Cardiac fibroblast (primary cell): ENCODE measurements around the gene DKK3.

Experiments
- DNase-seq, 2 donors: peaks; one replicate each; pipeline versions ENCODE4 v3.0.0 to v3.0.0-alpha.2; 2010; ENCODE audit warnings: low read depth in 2 of 2
- H3K4me3 ChIP-seq, 2 donors: replicated peaks in 1 of 2; 1 replicate in 1 of 2; 2 replicates in 1 of 2; pipeline ENCODE4 v1.5.1; 2011; ENCODE audit warnings: low read depth in 2 of 2, low read length in 2 of 2, mild to moderate bottlenecking in 2 of 2, moderate library complexity in 1 of 2
- CTCF ChIP-seq: IDR thresholded peaks from one replicate; pipeline ENCODE4 v1.5.1; 2011; ENCODE audit warnings: low read depth, mild to moderate bottlenecking, low read length, inconsistent platforms

DKK3 gene

DNA sequence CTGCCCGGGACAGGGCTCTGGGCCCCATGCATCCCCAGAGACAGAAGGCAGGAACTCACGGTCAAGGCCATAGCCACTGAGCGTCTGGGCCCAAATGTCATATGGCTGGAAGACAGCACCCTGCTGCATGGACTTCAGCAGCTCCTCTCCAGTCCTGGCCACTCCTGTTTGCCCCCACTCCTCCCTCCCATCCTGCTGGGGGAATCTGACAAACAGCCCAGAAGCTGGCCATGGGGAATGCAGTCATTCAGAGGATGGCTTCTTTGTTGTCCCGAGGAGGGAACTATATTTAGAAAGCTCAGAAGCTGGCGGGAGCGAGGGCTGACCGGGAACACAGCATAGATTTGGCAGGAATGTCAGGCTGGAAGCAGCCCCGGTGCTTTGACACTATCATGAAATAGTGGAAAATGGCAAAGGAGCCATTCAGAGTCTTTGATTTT is 35.0 kb downstream of the DKK3 start:
- H3K4me3 ChIP-seq = no peak overlapping the region
- peak; percentile 39 to 84 for DNase-seq
- no peak for TF ChIP-seq CTCF

GRCh38 chr11:11972730-11973341 is 35.6 kb downstream of the DKK3 start:
- no peak overlapping the region for H3K4me3 ChIP-seq
- DNase-seq = no peak
- no peak for TF ChIP-seq CTCF

DNA sequence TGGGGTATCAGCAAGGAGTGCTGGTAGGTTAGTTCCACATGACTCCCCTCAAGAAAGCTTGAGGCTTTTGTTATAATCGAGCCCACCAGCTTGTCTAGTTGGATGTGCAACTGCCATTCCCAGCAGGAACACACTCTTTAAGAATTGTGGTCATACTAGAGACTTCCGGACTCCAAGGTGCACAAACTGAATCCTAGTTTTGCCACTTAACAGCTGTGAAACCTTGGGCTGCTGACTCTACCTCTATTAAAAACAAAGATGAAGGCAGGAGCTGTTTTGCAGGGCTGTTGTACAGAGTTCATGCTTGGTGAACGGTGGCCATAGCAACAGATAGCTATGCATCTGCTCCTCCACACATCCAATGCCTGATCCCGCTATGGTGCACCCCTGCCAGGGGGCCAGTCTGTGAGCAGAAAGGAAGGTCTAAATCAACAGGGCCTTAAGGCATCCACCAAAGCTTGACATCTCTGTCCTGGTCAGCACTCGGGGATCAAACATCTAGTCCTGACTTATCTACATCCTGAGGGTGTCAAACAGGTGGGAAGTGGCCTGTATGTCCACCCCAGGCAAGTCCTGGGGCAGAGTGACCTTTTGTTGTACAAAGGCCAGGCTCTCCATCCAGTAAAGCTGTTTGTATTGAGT is 36.4 kb downstream of the DKK3 start:
- no peak for DNase-seq
- no peak overlapping the region for H3K4me3 ChIP-seq
- no peak for TF ChIP-seq CTCF

- no peak for DNase-seq
- no peak overlapping the region for H3K4me3 ChIP-seq
- no peak for TF ChIP-seq CTCF
Measured at GRCh38 chr11:11970556-11970955, 37.9 kb downstream of the DKK3 start.

- DNase-seq = no peak
- no peak overlapping the region for H3K4me3 ChIP-seq
- no peak for TF ChIP-seq CTCF
Measured at GRCh38 chr11:11969380-11970215, 38.8 kb downstream of the DKK3 start.

DNA sequence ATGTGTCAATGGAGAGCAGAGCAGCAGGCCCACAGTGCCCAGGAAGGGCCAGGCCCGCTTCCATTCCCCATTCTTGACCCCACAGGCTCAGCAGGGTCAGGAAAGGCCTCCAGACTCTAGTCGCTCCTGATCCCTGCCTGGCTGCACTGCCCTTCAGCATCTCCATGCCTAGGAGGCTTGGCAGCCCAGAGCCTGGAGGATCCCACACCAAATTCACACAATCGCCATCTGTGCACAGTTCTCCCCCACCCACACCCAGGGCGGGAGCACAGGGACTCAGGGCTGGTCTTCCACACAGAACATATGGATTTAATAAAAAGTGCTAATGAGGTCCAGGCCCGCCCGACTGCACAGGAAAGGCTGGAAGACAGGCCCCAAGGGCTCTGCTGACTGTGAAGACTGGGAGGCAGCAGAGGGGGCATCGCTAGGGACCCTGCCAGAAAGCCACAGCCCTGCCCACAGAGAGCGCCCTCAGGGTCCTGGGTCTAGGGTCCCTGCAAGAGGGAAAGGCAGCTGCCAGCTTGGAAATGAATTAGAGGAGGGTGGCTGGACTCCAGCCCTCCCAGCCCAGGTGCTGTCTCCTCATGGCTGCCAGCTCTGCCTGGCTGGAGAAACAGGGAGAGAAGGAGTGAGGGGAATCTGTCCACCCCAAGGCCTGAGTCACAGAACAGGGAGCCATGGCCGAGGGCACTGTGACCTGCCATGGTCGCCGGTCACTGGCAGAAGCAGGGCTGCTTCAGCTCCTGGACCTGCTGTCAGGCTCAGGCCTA is 39.7 kb downstream of the DKK3 start:
- H3K4me3 ChIP-seq = no peak overlapping the region
- TF ChIP-seq CTCF = no peak
- no peak for DNase-seq
